ENCODE measurements around the gene BORCS5.

Gene BORCS5

GRCh38 chr12:12477532-12477890 lies 120.6 kb downstream of the BORCS5 start:
- TF ChIP-seq ZNF8 (CRISPR knock-in tag; IDR thresholded peaks at IDR 0.05) (no peak), RARB (CRISPR knock-in tag; IDR thresholded peaks at IDR 0.05) (no peak), TSHZ2 (CRISPR knock-in tag; IDR thresholded peaks at IDR 0.05) (no peak), TCF4 (CRISPR knock-in tag; IDR thresholded peaks at IDR 0.05; ENCODE audit: borderline replicate concordance) (no peak), ARNTL (CRISPR knock-in tag; IDR thresholded peaks at IDR 0.05; ENCODE audit: borderline replicate concordance, low read depth) (no peak), ZFP30 (CRISPR knock-in tag; IDR thresholded peaks at IDR 0.05) (no peak), ISL1 (CRISPR knock-in tag; IDR thresholded peaks at IDR 0.05) (no peak), TOX (CRISPR knock-in tag; IDR thresholded peaks at IDR 0.05; ENCODE audit: borderline replicate concordance) (no peak), PPARA (CRISPR knock-in tag; IDR thresholded peaks at IDR 0.05; ENCODE audit: borderline replicate concordance) (no peak), BACH2 (CRISPR knock-in tag; IDR thresholded peaks at IDR 0.05; ENCODE audit: borderline replicate concordance) (no peak)
- no peak for ATAC-seq

- TF ChIP-seq CSRNP3 (CRISPR knock-in tag; IDR thresholded peaks at IDR 0.05) (no peak), GLIS3 (CRISPR knock-in tag; IDR thresholded peaks at IDR 0.05) (no peak), POU6F1 (CRISPR knock-in tag; IDR thresholded peaks at IDR 0.05; ENCODE audit: borderline replicate concordance, low read depth) (no peak), ARNTL (CRISPR knock-in tag; IDR thresholded peaks at IDR 0.05; ENCODE audit: borderline replicate concordance, low read depth) (no peak), ZNF70 (CRISPR knock-in tag; IDR thresholded peaks at IDR 0.05) (no peak), CSDC2 (CRISPR knock-in tag; IDR thresholded peaks at IDR 0.05) (no peak), PATZ1 (CRISPR knock-in tag; IDR thresholded peaks at IDR 0.05; ENCODE audit: borderline replicate concordance) (no peak), SNAI2 (CRISPR knock-in tag; IDR thresholded peaks at IDR 0.05) (no peak), RARB (CRISPR knock-in tag; IDR thresholded peaks at IDR 0.05) (no peak)
- ATAC-seq, result no peak
These were observed 123.2 kb downstream of the BORCS5 start for GRCh38 chr12:12480074-12480473.

DNA sequence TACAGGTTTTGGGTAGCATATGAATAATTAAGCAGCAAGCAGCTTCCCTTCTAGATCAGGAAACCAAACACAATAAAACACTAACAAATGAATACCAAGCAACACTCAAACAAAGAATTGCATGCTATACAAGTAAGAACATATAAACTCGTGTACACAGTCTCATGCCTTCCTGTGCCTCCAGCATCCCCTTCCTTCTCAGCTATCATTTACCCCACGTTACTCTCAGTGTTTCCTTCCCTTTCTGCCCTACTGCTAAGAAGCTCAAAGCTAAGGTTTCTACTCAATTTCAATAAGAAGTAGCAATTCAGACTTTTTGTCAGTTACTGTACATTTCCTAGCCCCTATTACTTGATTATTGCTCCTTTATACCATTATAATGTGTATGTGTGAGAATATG lies 124.8 kb downstream of the BORCS5 start:
- TF ChIP-seq ZNF8 (CRISPR knock-in tag; IDR thresholded peaks at IDR 0.05) (no peak), TOX (CRISPR knock-in tag; IDR thresholded peaks at IDR 0.05; ENCODE audit: borderline replicate concordance) (no peak), TSHZ2 (CRISPR knock-in tag; IDR thresholded peaks at IDR 0.05) (no peak), CSDC2 (CRISPR knock-in tag; IDR thresholded peaks at IDR 0.05) (no peak), ISL1 (CRISPR knock-in tag; IDR thresholded peaks at IDR 0.05) (no peak), ZNF565 (CRISPR knock-in tag; conservative IDR thresholded peaks at IDR 0.05; ENCODE audit: low read depth) (no peak), PATZ1 (CRISPR knock-in tag; IDR thresholded peaks at IDR 0.05; ENCODE audit: borderline replicate concordance) (no peak), RARB (CRISPR knock-in tag; IDR thresholded peaks at IDR 0.05) (no peak), POU6F1 (CRISPR knock-in tag; IDR thresholded peaks at IDR 0.05; ENCODE audit: borderline replicate concordance, low read depth) (no peak)
- ATAC-seq, result no peak

Data from SK-N-SH treated with all-trans-retinoic acid at 6 μM for 48 hours (cell line).